ENCODE data around the gene THEMIS.

GRCh38 chr6:127920804-127921203, 19.9 kb upstream of the THEMIS start:
- TF ChIP-seq, protein P1, sequence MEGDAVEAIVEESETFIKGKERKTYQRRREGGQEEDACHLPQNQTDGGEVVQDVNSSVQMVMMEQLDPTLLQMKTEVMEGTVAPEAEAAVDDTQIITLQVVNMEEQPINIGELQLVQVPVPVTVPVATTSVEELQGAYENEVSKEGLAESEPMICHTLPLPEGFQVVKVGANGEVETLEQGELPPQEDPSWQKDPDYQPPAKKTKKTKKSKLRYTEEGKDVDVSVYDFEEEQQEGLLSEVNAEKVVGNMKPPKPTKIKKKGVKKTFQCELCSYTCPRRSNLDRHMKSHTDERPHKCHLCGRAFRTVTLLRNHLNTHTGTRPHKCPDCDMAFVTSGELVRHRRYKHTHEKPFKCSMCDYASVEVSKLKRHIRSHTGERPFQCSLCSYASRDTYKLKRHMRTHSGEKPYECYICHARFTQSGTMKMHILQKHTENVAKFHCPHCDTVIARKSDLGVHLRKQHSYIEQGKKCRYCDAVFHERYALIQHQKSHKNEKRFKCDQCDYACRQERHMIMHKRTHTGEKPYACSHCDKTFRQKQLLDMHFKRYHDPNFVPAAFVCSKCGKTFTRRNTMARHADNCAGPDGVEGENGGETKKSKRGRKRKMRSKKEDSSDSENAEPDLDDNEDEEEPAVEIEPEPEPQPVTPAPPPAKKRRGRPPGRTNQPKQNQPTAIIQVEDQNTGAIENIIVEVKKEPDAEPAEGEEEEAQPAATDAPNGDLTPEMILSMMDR (IDR thresholded peaks at IDR 0.05; ENCODE audit: low read depth, low read length, poor library complexity, severe bottlenecking) = no peak
- TF ChIP-seq EZH2phosphoT487 (IDR thresholded peaks at IDR 0.05; ENCODE audit: borderline replicate concordance, low read length) = no peak
